ENCODE data around the gene TULP3. TPM values are rescaled to one million over a fixed set of nuclear protein-coding genes. Genes with fewer than 3 reads are reported as not detected.

Gene TULP3
- total and polyA plus RNA-seq, 2 of the 8 experiments (the other 6 are each of a cell fraction or from before 2014, with no cell fraction given), result 18.4 to 21.2 TPM

- H3K4me3 ChIP-seq (ENCODE audit: extremely low read depth in 1 of 4, insufficient read depth in 2 of 4, low read depth in 3 of 4, low read length in 4 of 4), result no peak overlapping the region
- H2AFZ ChIP-seq (ENCODE audit: low read length), result no peak overlapping the region
- no peaks in the 10 kb centered on the region for H3K9me3 ChIP-seq (ENCODE audit: insufficient read depth in 2 of 2, low read depth in 1 of 2, low read length in 1 of 2)
- H4K20me1 ChIP-seq (replicated peaks in 1 of 2; ENCODE audit: control insufficient read depth in 1 of 2, insufficient read depth in 2 of 2, low read length in 2 of 2), result peaks cover 18 to 32% of the 10 kb centered on the region in 2 experiments
- peak overlapping the region; percentile 48; the same call in 1 of the 2 replicates for H3K18ac ChIP-seq (ENCODE audit: extremely low read depth, low read length)
- no peak overlapping the region for H2BK15ac ChIP-seq (ENCODE audit: low read length)
- peaks cover 0 to 78% of the 10 kb centered on the region in 2 experiments; a peak in 2 of 4 replicates for H3K79me2 ChIP-seq (ENCODE audit: control insufficient read depth in 1 of 2, insufficient read depth in 2 of 2, low read length in 2 of 2)
- H2BK12ac ChIP-seq (ENCODE audit: low read depth, low read length), result 0 out of 2 replicates have a peak overlapping the region, but pooled peaks have one; percentile 17
- H3K23me2 ChIP-seq (ENCODE audit: low read depth, low read length), result no peaks in the 10 kb centered on the region
- H3K14ac ChIP-seq (ENCODE audit: insufficient read length), result no peak overlapping the region
- H2AK5ac ChIP-seq (ENCODE audit: low read depth, low read length), result no peak overlapping the region
- H3K4me1 ChIP-seq (replicated peaks in 1 of 4; ENCODE audit: control insufficient read depth in 3 of 4, insufficient read depth in 4 of 4, low read length in 3 of 4), result peaks cover 6 to 26% (median 12%) of the 10 kb centered on the region in 4 experiments
- H2BK120ac ChIP-seq (replicated peaks; ENCODE audit: low read depth, low read length), result no peak overlapping the region
- no peak overlapping the region for H3K23ac ChIP-seq (ENCODE audit: insufficient read length)
- DNase-seq (ENCODE audit: low read depth in 1 of 2, low spot score in 2 of 2) (peak in 1 of 2 experiments; percentile 55), FAIRE-seq (no peak)
- H3K4me2 ChIP-seq (ENCODE audit: insufficient read depth in 1 of 2, low read depth in 2 of 2, low read length in 2 of 2), result peak overlapping the region in 1 of 2 experiments; percentile 12; a peak in 1 of 4 replicates
- H4K8ac ChIP-seq (ENCODE audit: extremely low read depth, insufficient read depth, low read length), result no peak overlapping the region
- peak overlapping the region; percentile 14 for H3K4ac ChIP-seq (replicated peaks; ENCODE audit: insufficient read length, low read depth, low read length)
- no peak overlapping the region for H3K9ac ChIP-seq (replicated peaks in 1 of 4; ENCODE audit: extremely low read depth in 1 of 4, low read depth in 3 of 4, low read length in 3 of 4)
- 76% methylated on average over 5 of the region's 6 CpGs; no CpG with 5 or more reads in 1 of the 2 experiments for WGBS, 2 experiments (ENCODE audit: extremely low coverage in 1 of 2, insufficient coverage in 1 of 2, insufficient read length in 1 of 2, insufficient replicate concordance in 2 of 2, low coverage in 1 of 2, low lambda C conversion rate in 2 of 2, missing lambda C conversion rate in 1 of 2)
- H4K5ac ChIP-seq (ENCODE audit: insufficient read length, low read depth, low read length), result no peak overlapping the region
- TF ChIP-seq POLR2A (IDR thresholded peaks at IDR 0.05; ENCODE audit: control extremely low read depth in 1 of 2, low read depth in 2 of 2, low read length in 2 of 2) (0 out of 3 replicates have a peak, but pooled peaks of 1 of the 2 experiments have one; percentile 13), TCF12 (IDR thresholded peaks at IDR 0.05; ENCODE audit: low read depth, low read length) (no peak)
- ChIA-PET CTCF (ENCODE audit: partially characterized antibody) (interaction anchor here (0.6 to 2.1 kb wide), 7 partner anchors 11 to 138 kb away, joined by 3 to 10 read pairs (median 4); no protein-coding TSS in a partner anchor), POLR2A (ENCODE audit: partially characterized antibody) (interaction anchor here (0.6 to 3.2 kb wide), 7 partner anchors 7 to 33 kb away, joined by 3 to 37 read pairs (median 4); no protein-coding TSS in a partner anchor)
- 0 out of 2 replicates have a peak overlapping the region, but pooled peaks have one; percentile 24 for H3K27ac ChIP-seq (ENCODE audit: low read depth, low read length)
- H3K27me3 ChIP-seq (replicated peaks in 1 of 4; ENCODE audit: control insufficient read depth in 3 of 4, extremely low read depth in 1 of 4, insufficient read depth in 3 of 4, low read length in 3 of 4), result no peaks in the 10 kb centered on the region
- peak overlapping the region; percentile 57 for H4K91ac ChIP-seq (replicated peaks; ENCODE audit: insufficient read length, low read length)
- H3K36me3 ChIP-seq (ENCODE audit: control insufficient read depth in 2 of 4, insufficient read depth in 4 of 4, low read length in 3 of 4), result peaks cover 0 to 4% (median 3%) of the 10 kb centered on the region in 4 experiments; a peak in 2 of 8 replicates
- H3K79me1 ChIP-seq (ENCODE audit: low read depth, low read length), result peaks cover 13% of the 10 kb centered on the region
- no peak overlapping the region for H3K56ac ChIP-seq (replicated peaks; ENCODE audit: insufficient read length, low read depth, low read length)
- H2BK5ac ChIP-seq (ENCODE audit: low read depth, low read length), result peak overlapping the region; percentile 71; the same call in 1 of the 2 replicates
- H2BK20ac ChIP-seq (ENCODE audit: low read length), result no peak overlapping the region
These were observed 85.9 kb downstream of the TULP3 start for GRCh38 chr12:2976581-2976996.
